Uterus (tissue), 4 donors: ENCODE results near the gene CD46. TPM values are rescaled to one million over a fixed set of nuclear protein-coding genes. Genes with fewer than 3 reads are reported as not detected.
A peak's percentile ranks its signal among the peaks of the same experiment; 100 is the strongest.

Source experiments
- DNase-seq, 2 donors: peaks; one replicate each; pipeline ENCODE4 v3.0.0-alpha.2; 2019 to 2020
- H3K27ac ChIP-seq, 2 donors: fragments of 200-600 bp; sonication (generic); 1 replicate in 1 of 2; 2 replicates in 1 of 2; pipeline ENCODE4 v1.5.1; 2016 to 2018
- H3K27me3 ChIP-seq, 2 donors: fragments of 200-600 bp; sonication (generic); one replicate each; pipeline ENCODE4 v1.5.1; 2018 to 2019; ENCODE audit warnings: control low read depth in 1 of 2
- H3K36me3 ChIP-seq, 2 donors: fragments of 200-600 bp; sonication (generic); one replicate each; pipeline ENCODE4 v1.5.1; 2019; ENCODE audit warnings: control low read depth in 1 of 2
- H3K4me1 ChIP-seq, 2 donors: fragments of 200-600 bp; sonication (generic); one replicate each; pipeline ENCODE4 v1.5.1; 2018 to 2019; ENCODE audit warnings: control low read depth in 1 of 2
- H3K4me3 ChIP-seq, 2 donors: fragments of 200-600 bp; sonication (generic); 1 replicate in 1 of 2; 2 replicates in 1 of 2; pipeline ENCODE4 v1.5.1; 2018 to 2019; ENCODE audit warnings: mild to moderate bottlenecking in 1 of 2
- H3K9me3 ChIP-seq, 2 donors: fragments of 200-600 bp; sonication (generic); one replicate each; pipeline ENCODE4 v1.5.1; 2019; ENCODE audit warnings: control low read depth in 1 of 2
- CTCF ChIP-seq, 4 experiments: fragments of 200-600 bp in 2 of 4; fragments of 450-650 bp in 2 of 4; sonication (generic) in 2 of 4; IDR thresholded peaks; one replicate each; pipeline ENCODE4 v1.5.1; 2016 to 2019; ENCODE audit warnings: antibody characterized with exemption in 4 of 4, mild to moderate bottlenecking in 2 of 4, moderate library complexity in 1 of 4
- POLR2A ChIP-seq, 2 donors: fragments of 450-650 bp; IDR thresholded peaks; one replicate each; pipeline ENCODE4 v1.6.1; 2016; ENCODE audit warnings: antibody characterized with exemption in 2 of 2, mild to moderate bottlenecking in 1 of 2, moderate library complexity in 1 of 2
- intact Hi-C: fragments of 100-400 bp; cut with DNase I; formaldehyde crosslinking; loops from one replicate; pipeline ENCODE4 v1.15.1; 2023; ENCODE audit warnings: low total_unique reads
- total RNA-seq, 4 donors: library from RNA; depleted of rRNA in 3 of 4; stranded (reverse); fragments of >200 nt in 3 of 4; gene quantifications; one replicate each; pipeline versions ENCODE4 v1.1.0 to v1.2.4, GENCODE V29; 2014 to 2023
- donor health status: DM: yes; HTN: yes; CAD: no.

The CD46 gene
- total RNA-seq, 4 donors from 2014 or later: 118 to 195 (median 174) TPM

- no peak for DNase-seq
- no peaks in the 10 kb centered on the region for H3K27me3 ChIP-seq
- no peaks in the 10 kb centered on the region for H3K4me1 ChIP-seq
These were observed 41.5 kb downstream of the CD46 start for GRCh38 chr1:207793327-207793726.

GRCh38 chr1:207794861-207795260 is 43.0 kb downstream of the CD46 start:
- Histone ChIP-seq H3K27me3 (no peaks in the 10 kb centered on the region), H3K9me3 (no peaks in the 10 kb centered on the region), H3K36me3 (no peaks in the 10 kb centered on the region), H3K4me3 (no peak overlapping the region), H3K4me1 (no peaks in the 10 kb centered on the region), H3K27ac (no peak overlapping the region)
- intact Hi-C loops: no loop called here
- no peak for TF ChIP-seq POLR2A (IDR thresholded peaks at IDR 0.05)
- TF ChIP-seq CTCF (IDR thresholded peaks at IDR 0.05): no peak
- no peak for DNase-seq

More at GRCh38 chr1:207793327-207793726, 41.5 kb downstream of the CD46 start:
- intact Hi-C loops: no loop called here
- no peaks in the 10 kb centered on the region for H3K36me3 ChIP-seq
- no peak overlapping the region for H3K27ac ChIP-seq
- no peaks in the 10 kb centered on the region for H3K9me3 ChIP-seq
- TF ChIP-seq CTCF (IDR thresholded peaks at IDR 0.05) (no peak), POLR2A (IDR thresholded peaks at IDR 0.05) (no peak)
- H3K4me3 ChIP-seq: no peak overlapping the region

- Histone ChIP-seq H3K9me3 (no peaks in the 10 kb centered on the region), H3K27ac (peak overlapping the region; percentile 12 to 47), H3K27me3 (no peaks in the 10 kb centered on the region), H3K4me3 (no peak overlapping the region), H3K36me3 (no peaks in the 10 kb centered on the region), H3K4me1 (no peaks in the 10 kb centered on the region)
- DNase-seq: peak; percentile 83 to 86
- intact Hi-C loops: no loop called here
- TF ChIP-seq POLR2A (IDR thresholded peaks at IDR 0.05) (no peak), CTCF (IDR thresholded peaks at IDR 0.05) (peak; percentile 76 to 87 (median 82))
These were observed 45.5 kb downstream of the CD46 start for GRCh38 chr1:207797229-207797973.

- H3K27ac ChIP-seq: no peak overlapping the region
- TF ChIP-seq CTCF (IDR thresholded peaks at IDR 0.05): no peak
- TF ChIP-seq POLR2A (IDR thresholded peaks at IDR 0.05): no peak
- H3K36me3 ChIP-seq: no peaks in the 10 kb centered on the region
- no peak overlapping the region for H3K4me3 ChIP-seq
- H3K4me1 ChIP-seq: no peaks in the 10 kb centered on the region
- intact Hi-C loops: no loop called here
- no peak for DNase-seq
- H3K27me3 ChIP-seq: no peaks in the 10 kb centered on the region
- no peaks in the 10 kb centered on the region for H3K9me3 ChIP-seq
These were observed 47.0 kb downstream of the CD46 start for GRCh38 chr1:207798847-207799246.

GRCh38 chr1:207799989-207800648 is 48.3 kb downstream of the CD46 start:
- H3K27me3 ChIP-seq: no peaks in the 10 kb centered on the region
- H3K9me3 ChIP-seq: no peaks in the 10 kb centered on the region
- TF ChIP-seq POLR2A (IDR thresholded peaks at IDR 0.05): no peak
- no peak for TF ChIP-seq CTCF (IDR thresholded peaks at IDR 0.05)
- intact Hi-C loops: no loop called here
- H3K4me1 ChIP-seq: no peaks in the 10 kb centered on the region
- no peak overlapping the region for H3K27ac ChIP-seq
- H3K36me3 ChIP-seq: no peaks in the 10 kb centered on the region
- no peak overlapping the region for H3K4me3 ChIP-seq
- no peak for DNase-seq
